OCI-LY1 (cell line): ENCODE data around the gene SV2C.

Experiments
- H2AFZ ChIP-seq: fragments of 200-600 bp; sonication (generic), shearing (Covaris generic); 2 replicates; pipeline ENCODE4 v1.6.0; 2014; ENCODE audit warnings: antibody characterized with exemption, mild to moderate bottlenecking, low read length
- H3F3A ChIP-seq: fragments of 200-600 bp; sonication (generic), shearing (Covaris generic); 2 replicates; pipeline ENCODE4 v1.6.0; 2014; ENCODE audit warnings: mild to moderate bottlenecking, antibody characterized with exemption, low read length, moderate library complexity; ENCODE audit not compliant: insufficient read depth
- H3K27ac ChIP-seq: fragments of 200-600 bp; sonication (generic); 2 replicates; pipeline ENCODE4 v1.5.1; 2014; ENCODE audit warnings: low read length, mixed run types, mild to moderate bottlenecking, low read depth; ENCODE audit not compliant: poor library complexity, severe bottlenecking
- H3K27me3 ChIP-seq: fragments of 200-600 bp; sonication (generic); 2 replicates; pipeline ENCODE4 v1.6.0; 2014; ENCODE audit warnings: antibody characterized with exemption, mild to moderate bottlenecking, low read length, moderate library complexity; ENCODE audit not compliant: insufficient read depth
- H3K36me3 ChIP-seq: fragments of 200-600 bp; sonication (generic); 2 replicates; pipeline ENCODE4 v1.6.1; 2014; ENCODE audit warnings: mild to moderate bottlenecking, antibody characterized with exemption, low read length, moderate library complexity, mixed read lengths; ENCODE audit not compliant: insufficient read depth
- H3K4me1 ChIP-seq: fragments of 200-600 bp; sonication (generic); 2 replicates; pipeline ENCODE4 v1.5.1; 2014; ENCODE audit warnings: mild to moderate bottlenecking, low read length, moderate library complexity; ENCODE audit not compliant: insufficient read depth, severe bottlenecking
- H3K4me2 ChIP-seq: fragments of 200-600 bp; sonication (generic), shearing (Covaris generic); 2 replicates; pipeline ENCODE4 v1.6.1; 2014; ENCODE audit warnings: low read length
- H3K4me3 ChIP-seq: fragments of 200-600 bp; sonication (generic); 2 replicates; pipeline ENCODE4 v1.5.1; 2014; ENCODE audit warnings: low read length, low read depth, mild to moderate bottlenecking, mixed read lengths; ENCODE audit not compliant: poor library complexity, severe bottlenecking
- H3K79me2 ChIP-seq: fragments of 200-600 bp; shearing (Covaris generic); 2 replicates; pipeline ENCODE4 v1.6.1; 2016; ENCODE audit warnings: mixed run types, low read length, mixed read lengths; ENCODE audit not compliant: insufficient read depth
- H3K9ac ChIP-seq: fragments of 200-600 bp; sonication (generic), shearing (Covaris generic); 2 replicates; pipeline ENCODE4 v1.6.1; 2014; ENCODE audit warnings: mild to moderate bottlenecking, low read length, mixed read lengths
- H3K9me2 ChIP-seq: fragments of 200-600 bp; sonication (generic), shearing (Covaris generic); 2 replicates; pipeline ENCODE4 v1.6.1; 2014; ENCODE audit warnings: low read depth, mild to moderate bottlenecking, low read length, mixed read lengths
- H3K9me3 ChIP-seq: fragments of 200-600 bp; shearing (Covaris generic); 2 replicates; pipeline ENCODE4 v1.6.1; 2014; ENCODE audit warnings: low read length, mixed read lengths
- H4K20me1 ChIP-seq: fragments of 200-600 bp; sonication (generic), shearing (Covaris generic); 2 replicates; pipeline ENCODE4 v1.6.0; 2016; ENCODE audit warnings: mild to moderate bottlenecking, low read length; ENCODE audit not compliant: insufficient read depth
- EZH2 ChIP-seq: fragments of 200-600 bp; sonication (generic), shearing (Covaris generic); IDR thresholded peaks from 2 replicates; pipeline ENCODE4 v1.8.0; 2017; ENCODE audit warnings: borderline replicate concordance, mixed run types, mild to moderate bottlenecking, antibody characterized with exemption, low read length, moderate library complexity, mixed read lengths
- TF ChIP-seq, protein P1 (sequence below): fragments of 200-600 bp; sonication (generic), shearing (Covaris generic); IDR thresholded peaks from 2 replicates; pipeline ENCODE4 v1.5.1; 2017; ENCODE audit warnings: mild to moderate bottlenecking, antibody characterized with exemption, low read length, moderate library complexity, mixed read lengths

SV2C gene

DNA sequence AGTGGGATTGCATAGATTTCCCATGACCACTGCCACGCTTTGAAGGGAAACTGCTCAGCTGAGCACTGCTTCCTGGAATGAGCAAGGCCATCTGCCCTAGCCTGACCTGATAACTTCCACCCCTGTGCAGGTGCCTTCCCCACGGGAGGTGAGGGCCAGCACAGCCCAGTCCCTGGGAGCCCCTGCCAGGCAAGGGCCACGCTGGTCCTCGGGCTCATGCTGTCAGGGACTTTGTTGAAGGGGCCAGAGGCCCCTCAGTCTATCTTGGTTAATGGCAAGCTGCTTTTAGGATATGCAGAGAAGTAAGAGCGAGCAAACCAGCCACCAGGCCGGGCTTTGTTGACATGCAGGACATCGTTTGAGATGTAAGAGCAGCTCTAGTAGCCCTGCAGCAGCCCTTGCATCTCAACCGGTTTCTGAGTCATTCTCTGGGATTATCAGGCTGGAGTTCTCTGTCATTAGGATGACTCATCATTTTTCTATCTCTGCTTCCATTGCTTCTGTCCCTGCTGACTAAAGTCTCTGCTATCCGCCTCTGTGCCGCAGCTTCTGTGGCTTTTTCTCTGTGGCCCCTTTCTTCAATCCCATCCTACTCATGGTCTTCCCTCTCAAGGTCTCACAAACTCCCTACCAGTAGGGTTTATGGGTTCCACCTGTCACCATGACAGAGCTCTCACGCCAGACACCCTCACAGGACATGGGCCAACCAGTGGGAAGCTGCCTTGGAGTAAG lies 289.3 kb downstream of the SV2C start:
- no peaks in the 10 kb centered on the region for H3K9me2 ChIP-seq
- H4K20me1 ChIP-seq = no peaks in the 10 kb centered on the region
- no peak overlapping the region for H3K4me2 ChIP-seq
- H3K79me2 ChIP-seq = no peaks in the 10 kb centered on the region
- TF ChIP-seq, protein P1, sequence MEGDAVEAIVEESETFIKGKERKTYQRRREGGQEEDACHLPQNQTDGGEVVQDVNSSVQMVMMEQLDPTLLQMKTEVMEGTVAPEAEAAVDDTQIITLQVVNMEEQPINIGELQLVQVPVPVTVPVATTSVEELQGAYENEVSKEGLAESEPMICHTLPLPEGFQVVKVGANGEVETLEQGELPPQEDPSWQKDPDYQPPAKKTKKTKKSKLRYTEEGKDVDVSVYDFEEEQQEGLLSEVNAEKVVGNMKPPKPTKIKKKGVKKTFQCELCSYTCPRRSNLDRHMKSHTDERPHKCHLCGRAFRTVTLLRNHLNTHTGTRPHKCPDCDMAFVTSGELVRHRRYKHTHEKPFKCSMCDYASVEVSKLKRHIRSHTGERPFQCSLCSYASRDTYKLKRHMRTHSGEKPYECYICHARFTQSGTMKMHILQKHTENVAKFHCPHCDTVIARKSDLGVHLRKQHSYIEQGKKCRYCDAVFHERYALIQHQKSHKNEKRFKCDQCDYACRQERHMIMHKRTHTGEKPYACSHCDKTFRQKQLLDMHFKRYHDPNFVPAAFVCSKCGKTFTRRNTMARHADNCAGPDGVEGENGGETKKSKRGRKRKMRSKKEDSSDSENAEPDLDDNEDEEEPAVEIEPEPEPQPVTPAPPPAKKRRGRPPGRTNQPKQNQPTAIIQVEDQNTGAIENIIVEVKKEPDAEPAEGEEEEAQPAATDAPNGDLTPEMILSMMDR = no peak
- TF ChIP-seq EZH2 = no peak
- H2AFZ ChIP-seq = no peak overlapping the region
- H3K9me3 ChIP-seq = no peaks in the 10 kb centered on the region
- no peak overlapping the region for H3K4me3 ChIP-seq
- no peak overlapping the region for H3K9ac ChIP-seq
- H3F3A ChIP-seq = no peaks in the 10 kb centered on the region
- no peak overlapping the region for H3K27ac ChIP-seq
- no peaks in the 10 kb centered on the region for H3K36me3 ChIP-seq
- H3K27me3 ChIP-seq = no peaks in the 10 kb centered on the region
- no peaks in the 10 kb centered on the region for H3K4me1 ChIP-seq

DNA sequence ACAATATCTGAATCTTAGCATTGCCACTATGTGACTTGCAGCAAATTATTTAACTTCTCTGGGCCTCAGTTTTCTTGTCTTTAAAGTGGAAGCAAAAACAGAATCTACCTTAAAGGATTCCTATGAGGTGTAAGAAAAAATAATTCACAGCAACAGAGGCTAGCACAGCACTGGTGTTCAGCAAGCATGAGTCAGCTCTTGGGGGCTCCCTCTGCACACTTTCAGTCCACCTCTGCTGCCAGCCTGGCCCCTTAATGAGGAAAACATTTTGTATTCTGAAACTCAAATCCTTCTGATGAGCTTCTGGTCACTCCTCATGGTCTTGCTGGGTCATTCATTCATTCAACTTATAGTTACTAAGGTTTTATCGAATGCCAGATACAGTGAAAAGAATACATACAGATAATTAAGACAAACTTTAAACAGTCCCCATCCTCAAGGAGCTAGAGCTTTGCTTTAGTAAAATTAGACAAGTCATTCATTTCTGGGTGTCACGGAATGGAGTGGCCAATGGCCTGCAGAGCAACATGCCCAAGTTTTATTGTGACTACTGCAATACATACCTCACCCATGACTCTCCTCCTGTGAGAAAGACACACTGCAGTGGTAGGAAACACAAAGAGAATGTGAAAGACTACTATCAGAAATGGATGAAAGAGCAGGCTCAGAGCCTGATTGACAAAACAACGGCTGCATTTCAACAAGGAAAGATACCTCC lies 293.1 kb downstream of the SV2C start:
- Histone ChIP-seq H3K79me2 (no peaks in the 10 kb centered on the region), H3K4me3 (no peak overlapping the region), H3K9me2 (no peaks in the 10 kb centered on the region), H3F3A (no peaks in the 10 kb centered on the region), H2AFZ (no peak overlapping the region), H3K9me3 (no peaks in the 10 kb centered on the region), H3K27me3 (no peaks in the 10 kb centered on the region), H3K27ac (no peak overlapping the region), H4K20me1 (no peaks in the 10 kb centered on the region), H3K9ac (no peak overlapping the region), H3K36me3 (no peaks in the 10 kb centered on the region), H3K4me1 (peaks cover 4% of the 10 kb centered on the region), H3K4me2 (no peak overlapping the region)
- TF ChIP-seq, protein P1 = no peak
- TF ChIP-seq EZH2 = no peak

DNA sequence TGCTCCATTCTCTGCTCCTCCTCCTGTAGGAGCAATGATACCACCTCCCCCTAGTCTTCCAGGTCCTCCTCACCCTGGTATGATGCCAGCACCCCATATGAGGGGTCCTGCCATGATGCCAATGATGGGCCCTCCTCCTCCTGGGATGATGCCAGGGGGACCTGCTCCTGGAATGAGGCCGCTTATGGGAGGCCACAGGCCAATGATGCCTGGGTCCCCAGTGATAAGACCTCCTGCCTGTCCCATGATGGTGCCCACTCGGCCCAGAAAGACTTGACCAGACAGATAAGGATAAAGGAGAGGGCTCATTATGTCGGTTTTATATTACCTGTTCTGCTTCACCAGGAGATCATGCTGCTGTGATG lies 293.7 kb downstream of the SV2C start:
- Histone ChIP-seq H2AFZ (no peak overlapping the region), H4K20me1 (no peaks in the 10 kb centered on the region), H3K27me3 (no peaks in the 10 kb centered on the region), H3K4me1 (peaks cover 4% of the 10 kb centered on the region), H3F3A (no peaks in the 10 kb centered on the region), H3K9me3 (no peaks in the 10 kb centered on the region), H3K4me3 (no peak overlapping the region), H3K9me2 (no peaks in the 10 kb centered on the region), H3K79me2 (no peaks in the 10 kb centered on the region), H3K27ac (no peak overlapping the region), H3K36me3 (no peaks in the 10 kb centered on the region), H3K9ac (no peak overlapping the region), H3K4me2 (no peak overlapping the region)
- no peak for TF ChIP-seq EZH2
